OCI-LY1 (cell line): ENCODE measurements around the gene HGFAC.

Experiments
- H2AFZ ChIP-seq: fragments of 200-600 bp; sonication (generic), shearing (Covaris generic); 2 replicates; pipeline ENCODE4 v1.6.0; 2014; ENCODE audit warnings: antibody characterized with exemption, mild to moderate bottlenecking, low read length
- H3F3A ChIP-seq: fragments of 200-600 bp; sonication (generic), shearing (Covaris generic); 2 replicates; pipeline ENCODE4 v1.6.0; 2014; ENCODE audit warnings: mild to moderate bottlenecking, antibody characterized with exemption, low read length, moderate library complexity; ENCODE audit not compliant: insufficient read depth
- H3K27ac ChIP-seq: fragments of 200-600 bp; sonication (generic); 2 replicates; pipeline ENCODE4 v1.5.1; 2014; ENCODE audit warnings: low read length, mixed run types, mild to moderate bottlenecking, low read depth; ENCODE audit not compliant: poor library complexity, severe bottlenecking
- H3K27me3 ChIP-seq: fragments of 200-600 bp; sonication (generic); 2 replicates; pipeline ENCODE4 v1.6.0; 2014; ENCODE audit warnings: antibody characterized with exemption, mild to moderate bottlenecking, low read length, moderate library complexity; ENCODE audit not compliant: insufficient read depth
- H3K36me3 ChIP-seq: fragments of 200-600 bp; sonication (generic); 2 replicates; pipeline ENCODE4 v1.6.1; 2014; ENCODE audit warnings: mild to moderate bottlenecking, antibody characterized with exemption, low read length, moderate library complexity, mixed read lengths; ENCODE audit not compliant: insufficient read depth
- H3K4me1 ChIP-seq: fragments of 200-600 bp; sonication (generic); 2 replicates; pipeline ENCODE4 v1.5.1; 2014; ENCODE audit warnings: mild to moderate bottlenecking, low read length, moderate library complexity; ENCODE audit not compliant: insufficient read depth, severe bottlenecking
- H3K4me2 ChIP-seq: fragments of 200-600 bp; sonication (generic), shearing (Covaris generic); 2 replicates; pipeline ENCODE4 v1.6.1; 2014; ENCODE audit warnings: low read length
- H3K4me3 ChIP-seq: fragments of 200-600 bp; sonication (generic); 2 replicates; pipeline ENCODE4 v1.5.1; 2014; ENCODE audit warnings: low read length, low read depth, mild to moderate bottlenecking, mixed read lengths; ENCODE audit not compliant: poor library complexity, severe bottlenecking
- H3K79me2 ChIP-seq: fragments of 200-600 bp; shearing (Covaris generic); 2 replicates; pipeline ENCODE4 v1.6.1; 2016; ENCODE audit warnings: mixed run types, low read length, mixed read lengths; ENCODE audit not compliant: insufficient read depth
- H3K9ac ChIP-seq: fragments of 200-600 bp; sonication (generic), shearing (Covaris generic); 2 replicates; pipeline ENCODE4 v1.6.1; 2014; ENCODE audit warnings: mild to moderate bottlenecking, low read length, mixed read lengths
- H3K9me2 ChIP-seq: fragments of 200-600 bp; sonication (generic), shearing (Covaris generic); 2 replicates; pipeline ENCODE4 v1.6.1; 2014; ENCODE audit warnings: low read depth, mild to moderate bottlenecking, low read length, mixed read lengths
- H3K9me3 ChIP-seq: fragments of 200-600 bp; shearing (Covaris generic); 2 replicates; pipeline ENCODE4 v1.6.1; 2014; ENCODE audit warnings: low read length, mixed read lengths
- H4K20me1 ChIP-seq: fragments of 200-600 bp; sonication (generic), shearing (Covaris generic); 2 replicates; pipeline ENCODE4 v1.6.0; 2016; ENCODE audit warnings: mild to moderate bottlenecking, low read length; ENCODE audit not compliant: insufficient read depth
- EZH2 ChIP-seq: fragments of 200-600 bp; sonication (generic), shearing (Covaris generic); IDR thresholded peaks from 2 replicates; pipeline ENCODE4 v1.8.0; 2017; ENCODE audit warnings: borderline replicate concordance, mixed run types, mild to moderate bottlenecking, antibody characterized with exemption, low read length, moderate library complexity, mixed read lengths
- TF ChIP-seq, protein P1 (sequence below): fragments of 200-600 bp; sonication (generic), shearing (Covaris generic); IDR thresholded peaks from 2 replicates; pipeline ENCODE4 v1.5.1; 2017; ENCODE audit warnings: mild to moderate bottlenecking, antibody characterized with exemption, low read length, moderate library complexity, mixed read lengths

HGFAC gene

DNA sequence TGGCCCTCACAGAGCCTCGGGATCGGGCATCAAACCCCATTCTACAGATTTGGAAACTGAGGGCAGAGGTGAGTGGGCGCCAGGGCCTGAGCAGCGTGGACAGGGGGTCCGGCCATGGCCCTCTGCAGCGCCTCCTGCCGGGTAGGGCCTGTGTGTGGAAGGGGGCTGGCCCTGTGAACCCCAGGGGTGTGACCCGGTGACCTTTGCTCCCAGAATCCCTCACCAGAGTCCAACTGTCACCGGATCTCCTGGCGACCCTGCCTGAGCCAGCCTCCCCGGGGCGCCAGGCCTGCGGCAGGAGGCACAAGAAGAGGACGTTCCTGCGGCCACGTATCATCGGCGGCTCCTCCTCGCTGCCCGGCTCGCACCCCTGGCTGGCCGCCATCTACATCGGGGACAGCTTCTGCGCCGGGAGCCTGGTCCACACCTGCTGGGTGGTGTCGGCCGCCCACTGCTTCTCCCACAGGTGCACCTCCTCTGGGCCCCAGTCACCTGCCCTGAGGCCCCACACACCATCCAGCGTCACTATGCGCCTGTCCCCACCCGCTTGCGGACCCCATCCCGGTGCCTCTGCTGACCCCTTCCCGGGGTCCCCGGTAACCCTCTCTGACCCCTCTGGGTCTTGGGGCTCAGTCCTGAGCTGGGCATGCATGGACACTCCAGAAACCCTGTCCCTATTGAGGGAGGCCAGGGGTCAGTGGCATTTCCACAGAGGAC, 4.2 kb downstream of the HGFAC start:
- Histone ChIP-seq H3K4me2 (no peak overlapping the region), H3F3A (no peaks in the 10 kb centered on the region), H3K79me2 (no peaks in the 10 kb centered on the region), H4K20me1 (no peaks in the 10 kb centered on the region), H3K27ac (no peak overlapping the region), H2AFZ (no peak overlapping the region), H3K4me3 (no peak overlapping the region), H3K27me3 (no peaks in the 10 kb centered on the region), H3K36me3 (no peaks in the 10 kb centered on the region), H3K9me3 (no peaks in the 10 kb centered on the region), H3K4me1 (no peaks in the 10 kb centered on the region), H3K9me2 (no peaks in the 10 kb centered on the region), H3K9ac (no peak overlapping the region)
- TF ChIP-seq, protein P1, sequence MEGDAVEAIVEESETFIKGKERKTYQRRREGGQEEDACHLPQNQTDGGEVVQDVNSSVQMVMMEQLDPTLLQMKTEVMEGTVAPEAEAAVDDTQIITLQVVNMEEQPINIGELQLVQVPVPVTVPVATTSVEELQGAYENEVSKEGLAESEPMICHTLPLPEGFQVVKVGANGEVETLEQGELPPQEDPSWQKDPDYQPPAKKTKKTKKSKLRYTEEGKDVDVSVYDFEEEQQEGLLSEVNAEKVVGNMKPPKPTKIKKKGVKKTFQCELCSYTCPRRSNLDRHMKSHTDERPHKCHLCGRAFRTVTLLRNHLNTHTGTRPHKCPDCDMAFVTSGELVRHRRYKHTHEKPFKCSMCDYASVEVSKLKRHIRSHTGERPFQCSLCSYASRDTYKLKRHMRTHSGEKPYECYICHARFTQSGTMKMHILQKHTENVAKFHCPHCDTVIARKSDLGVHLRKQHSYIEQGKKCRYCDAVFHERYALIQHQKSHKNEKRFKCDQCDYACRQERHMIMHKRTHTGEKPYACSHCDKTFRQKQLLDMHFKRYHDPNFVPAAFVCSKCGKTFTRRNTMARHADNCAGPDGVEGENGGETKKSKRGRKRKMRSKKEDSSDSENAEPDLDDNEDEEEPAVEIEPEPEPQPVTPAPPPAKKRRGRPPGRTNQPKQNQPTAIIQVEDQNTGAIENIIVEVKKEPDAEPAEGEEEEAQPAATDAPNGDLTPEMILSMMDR = no peak

DNA sequence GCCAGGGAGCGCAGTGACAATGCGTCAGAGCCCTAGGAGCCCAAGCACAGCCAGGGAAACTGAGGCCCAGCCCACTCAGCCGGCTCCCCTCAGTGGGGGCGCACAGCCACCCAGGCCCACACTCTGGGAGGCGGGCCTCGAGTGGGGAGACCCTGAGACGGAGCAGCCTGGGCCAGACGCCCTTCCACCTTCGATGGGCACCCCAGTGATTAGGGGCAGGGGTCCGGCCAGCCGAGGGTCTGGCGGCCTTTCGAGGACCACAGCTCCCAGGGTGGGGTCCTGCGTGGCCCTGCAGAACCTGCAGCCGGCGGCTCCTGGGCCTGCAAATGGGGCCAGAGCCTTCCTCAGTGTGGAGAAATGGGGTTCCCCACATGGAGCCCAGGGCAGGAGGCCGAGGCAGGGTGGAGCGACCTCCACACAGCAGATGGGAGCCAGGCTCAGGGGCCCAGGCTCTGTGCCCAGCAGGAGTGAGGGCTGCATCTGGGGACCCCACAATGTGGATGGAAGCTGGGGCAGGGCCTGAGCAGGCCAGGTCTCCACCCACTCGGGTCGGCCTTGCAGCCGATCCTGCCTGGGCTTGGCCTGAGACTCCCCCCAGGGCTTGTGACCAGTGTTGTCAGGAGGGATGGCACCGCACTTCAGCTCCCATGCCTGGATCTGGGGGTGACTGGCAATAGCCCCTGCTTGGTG, 5.0 kb downstream of the HGFAC start:
- no peak for TF ChIP-seq EZH2
- TF ChIP-seq, protein P1 = no peak
- Histone ChIP-seq H2AFZ (no peak overlapping the region), H3K36me3 (no peaks in the 10 kb centered on the region), H3K4me2 (no peak overlapping the region), H3K9ac (no peak overlapping the region), H3K27me3 (no peaks in the 10 kb centered on the region), H3K9me3 (no peaks in the 10 kb centered on the region), H3K4me3 (no peak overlapping the region), H3K27ac (no peak overlapping the region), H3K79me2 (no peaks in the 10 kb centered on the region), H3K9me2 (no peaks in the 10 kb centered on the region), H3K4me1 (no peaks in the 10 kb centered on the region), H4K20me1 (no peaks in the 10 kb centered on the region), H3F3A (no peaks in the 10 kb centered on the region)

DNA sequence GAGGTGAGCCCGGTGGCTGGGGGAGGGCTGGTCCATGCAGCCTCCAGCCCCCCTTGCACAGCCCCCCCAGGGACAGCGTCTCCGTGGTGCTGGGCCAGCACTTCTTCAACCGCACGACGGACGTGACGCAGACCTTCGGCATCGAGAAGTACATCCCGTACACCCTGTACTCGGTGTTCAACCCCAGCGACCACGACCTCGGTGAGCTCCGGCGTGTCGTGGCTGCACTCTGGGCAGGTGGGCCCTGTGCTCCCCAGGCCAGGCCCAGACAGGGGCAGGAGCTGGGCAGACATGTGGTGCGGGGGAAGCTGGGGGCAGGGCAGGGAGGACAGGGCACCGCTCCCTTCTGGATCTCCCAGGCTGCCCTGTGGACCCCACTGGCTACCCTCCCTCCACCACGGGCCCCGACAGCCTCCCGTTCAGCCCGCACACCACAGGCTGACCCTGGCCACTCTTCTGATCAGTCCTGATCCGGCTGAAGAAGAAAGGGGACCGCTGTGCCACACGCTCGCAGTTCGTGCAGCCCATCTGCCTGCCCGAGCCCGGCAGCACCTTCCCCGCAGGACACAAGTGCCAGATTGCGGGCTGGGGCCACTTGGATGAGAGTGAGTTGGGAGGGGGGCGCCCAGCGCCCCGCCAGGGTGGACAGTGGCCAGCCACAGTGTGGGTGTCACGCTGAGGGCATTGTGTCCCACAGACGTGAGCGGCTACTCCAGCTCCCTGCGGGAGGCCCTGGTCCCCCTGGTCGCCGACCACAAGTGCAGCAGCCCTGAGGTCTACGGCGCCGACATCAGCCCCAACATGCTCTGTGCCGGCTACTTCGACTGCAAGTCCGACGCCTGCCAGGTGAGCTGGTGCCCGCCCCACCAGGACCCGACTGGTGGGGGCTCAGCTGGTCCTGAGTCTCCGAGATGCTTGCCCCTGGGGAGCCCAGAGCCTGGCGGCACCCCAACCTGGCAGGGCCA, 5.9 kb downstream of the HGFAC start:
- Histone ChIP-seq H3K9me3 (no peaks in the 10 kb centered on the region), H3K27ac (no peak overlapping the region), H3K4me3 (no peak overlapping the region), H3K4me1 (no peaks in the 10 kb centered on the region), H4K20me1 (no peaks in the 10 kb centered on the region), H3F3A (no peaks in the 10 kb centered on the region), H3K36me3 (no peaks in the 10 kb centered on the region), H3K9ac (no peak overlapping the region), H3K27me3 (no peaks in the 10 kb centered on the region), H3K4me2 (no peak overlapping the region), H3K9me2 (no peaks in the 10 kb centered on the region), H2AFZ (no peak overlapping the region), H3K79me2 (no peaks in the 10 kb centered on the region)
- TF ChIP-seq, protein P1 = no peak
- no peak for TF ChIP-seq EZH2
